DOHH2 (cell line): Measurements from ENCODE around the gene RBMXL2.

Experiments used
- EZH2phosphoT487 ChIP-seq: fragments of 200-600 bp; sonication (generic); IDR thresholded peaks from 2 replicates; pipeline ENCODE4 v1.6.1; 2017; ENCODE audit warnings: borderline replicate concordance, mild to moderate bottlenecking, antibody characterized with exemption, low read length, moderate library complexity, mixed read lengths
- TF ChIP-seq, protein P1 (sequence below): fragments of 200-600 bp; sonication (generic); IDR thresholded peaks from one replicate; pipeline ENCODE4 v1.5.1; 2014; ENCODE audit warnings: antibody characterized with exemption, mild to moderate bottlenecking, low read depth, low read length; ENCODE audit not compliant: poor library complexity, severe bottlenecking

DNA sequence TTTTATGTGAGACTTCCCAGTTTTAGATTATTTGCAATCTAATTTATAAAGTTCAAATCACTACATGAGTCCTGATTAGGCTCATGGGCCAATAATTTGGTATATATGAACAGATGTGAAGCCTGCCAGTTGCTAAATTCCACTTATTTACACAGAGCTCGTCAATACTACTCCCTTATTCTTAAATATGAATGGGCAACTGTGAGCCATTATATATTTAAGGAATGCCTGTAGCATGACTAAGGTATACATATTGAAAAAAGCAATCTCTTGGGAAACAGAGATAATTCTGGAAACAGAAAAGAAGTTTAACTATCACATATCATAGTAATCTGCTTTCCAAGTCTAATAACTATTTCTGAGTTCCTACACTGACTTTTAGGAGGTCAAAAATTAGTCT, 27.0 kb downstream of the RBMXL2 start:
- TF ChIP-seq, protein P1, sequence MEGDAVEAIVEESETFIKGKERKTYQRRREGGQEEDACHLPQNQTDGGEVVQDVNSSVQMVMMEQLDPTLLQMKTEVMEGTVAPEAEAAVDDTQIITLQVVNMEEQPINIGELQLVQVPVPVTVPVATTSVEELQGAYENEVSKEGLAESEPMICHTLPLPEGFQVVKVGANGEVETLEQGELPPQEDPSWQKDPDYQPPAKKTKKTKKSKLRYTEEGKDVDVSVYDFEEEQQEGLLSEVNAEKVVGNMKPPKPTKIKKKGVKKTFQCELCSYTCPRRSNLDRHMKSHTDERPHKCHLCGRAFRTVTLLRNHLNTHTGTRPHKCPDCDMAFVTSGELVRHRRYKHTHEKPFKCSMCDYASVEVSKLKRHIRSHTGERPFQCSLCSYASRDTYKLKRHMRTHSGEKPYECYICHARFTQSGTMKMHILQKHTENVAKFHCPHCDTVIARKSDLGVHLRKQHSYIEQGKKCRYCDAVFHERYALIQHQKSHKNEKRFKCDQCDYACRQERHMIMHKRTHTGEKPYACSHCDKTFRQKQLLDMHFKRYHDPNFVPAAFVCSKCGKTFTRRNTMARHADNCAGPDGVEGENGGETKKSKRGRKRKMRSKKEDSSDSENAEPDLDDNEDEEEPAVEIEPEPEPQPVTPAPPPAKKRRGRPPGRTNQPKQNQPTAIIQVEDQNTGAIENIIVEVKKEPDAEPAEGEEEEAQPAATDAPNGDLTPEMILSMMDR: no peak
- no peak for TF ChIP-seq EZH2phosphoT487
